ENCODE results near the gene CHRM1. TPM values are rescaled to one million over a fixed set of nuclear protein-coding genes. Genes with fewer than 3 reads are reported as not detected.

Gene CHRM1
- total RNA-seq, 2 experiments from 2014 or later: not detected

DNA sequence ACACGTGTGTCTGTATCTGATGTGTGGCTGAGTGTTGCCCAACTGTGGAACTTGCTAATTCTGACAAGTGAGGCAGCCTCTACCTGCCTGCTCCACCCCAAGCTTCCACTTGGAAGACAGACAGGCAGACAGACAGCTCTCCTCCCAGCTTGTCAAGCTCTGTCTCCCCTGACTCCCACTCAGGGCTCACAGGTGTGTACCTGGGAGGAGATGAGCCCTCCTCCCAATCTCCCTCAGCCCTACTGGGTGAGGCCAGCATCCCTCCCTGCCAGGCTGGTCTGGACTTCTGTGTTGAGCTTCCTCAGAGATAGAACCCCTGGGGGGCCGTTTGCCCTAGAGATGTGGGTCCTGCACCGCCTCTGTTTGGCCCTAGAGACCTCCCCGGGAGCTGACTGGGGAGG lies 1.0 kb upstream of the CHRM1 start:
- no peak overlapping the region for H3K4me3 Mint-ChIP-seq

DNA sequence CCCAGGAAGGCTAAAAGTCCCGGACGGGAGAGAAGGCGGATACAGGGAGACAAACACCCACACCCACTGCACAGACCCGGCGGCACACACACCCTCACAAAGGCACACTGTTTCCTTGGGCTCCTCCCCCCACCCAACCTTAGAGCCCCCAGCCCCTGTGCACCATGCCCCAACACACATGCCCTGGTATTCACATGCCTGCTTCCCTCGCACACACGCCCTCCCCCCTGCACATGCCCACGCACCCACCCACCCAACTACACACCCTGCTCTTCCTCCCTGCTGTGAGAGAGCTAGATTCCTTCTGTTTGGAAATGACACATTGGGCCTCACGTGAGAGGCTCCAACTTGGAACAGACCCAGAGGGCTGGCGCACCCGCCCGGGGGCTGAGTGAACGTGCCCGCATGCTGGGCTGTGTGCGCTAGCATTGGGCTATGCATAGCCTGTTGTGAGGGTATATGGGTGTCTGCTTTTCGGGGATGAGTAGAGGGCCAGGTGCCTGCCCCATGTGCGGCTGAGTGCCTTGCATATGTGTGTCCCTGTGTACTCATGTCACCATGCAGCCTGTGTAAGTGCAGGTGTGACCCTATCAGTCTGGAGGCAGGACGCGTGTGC lies 518 bp upstream of the CHRM1 start:
- Mint-ChIP-seq H3K36me3 (ENCODE audit: low read depth) (no peaks in the 10 kb centered on the region), H3K9me3 (no peaks in the 10 kb centered on the region), H3K27ac (no peak overlapping the region), H3K27me3 (peaks cover 58% of the 10 kb centered on the region), H3K4me3 (no peak overlapping the region), H3K4me1 (peaks cover 18% of the 10 kb centered on the region)
- no peak for DNase-seq
- ChIA-PET CTCF (interaction anchor here (1.7 kb wide), 1 partner anchor 16 kb away, joined by 5 read pairs; no protein-coding TSS in a partner anchor), POLR2A (no interaction called here)

More for the DNA sequence above, 1.0 kb upstream of the CHRM1 start:
- no peak for DNase-seq
- ChIA-PET POLR2A (no interaction called here), CTCF (interaction anchor here (1.7 kb wide), 1 partner anchor 17 kb away, joined by 5 read pairs; no protein-coding TSS in a partner anchor)
- Mint-ChIP-seq H3K27me3 (peaks cover 61% of the 10 kb centered on the region), H3K4me1 (peaks cover 18% of the 10 kb centered on the region), H3K27ac (no peak overlapping the region), H3K9me3 (no peaks in the 10 kb centered on the region), H3K36me3 (ENCODE audit: low read depth) (no peaks in the 10 kb centered on the region)

DNA sequence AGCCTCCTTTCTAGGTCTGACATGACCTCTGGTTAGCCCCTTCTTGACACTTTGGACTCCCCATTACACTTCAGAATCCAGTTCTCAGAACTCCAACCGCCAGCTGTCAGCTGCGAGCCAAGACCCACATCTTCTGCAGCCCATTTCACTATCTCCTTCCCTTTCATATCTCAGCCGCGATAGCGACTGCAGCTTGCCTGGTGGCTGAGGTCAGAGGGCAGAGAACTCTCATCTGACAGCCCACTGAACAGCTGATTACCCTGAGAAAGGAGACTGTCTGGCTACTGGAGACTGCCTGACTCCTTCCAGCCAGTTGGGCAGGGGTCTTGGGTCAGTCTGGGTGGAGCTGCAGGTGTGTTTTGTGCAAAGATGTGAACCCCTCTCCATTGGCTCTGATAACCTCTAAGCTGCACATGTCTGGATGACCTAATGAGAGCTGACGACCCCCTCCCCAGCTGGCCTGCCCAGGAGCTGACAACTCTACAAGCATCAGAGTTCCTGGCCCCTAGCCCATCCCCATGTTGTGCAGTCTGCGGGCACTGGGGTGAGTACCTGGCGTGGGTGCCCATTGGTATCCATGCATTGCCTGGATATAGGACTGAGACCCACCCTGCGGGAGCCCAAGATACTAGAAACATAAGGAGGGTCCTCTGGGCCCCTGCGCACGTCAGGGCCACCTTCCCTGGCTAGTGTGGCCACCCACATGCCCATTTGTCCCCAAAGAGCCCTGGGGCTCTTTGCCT lies 1.1 kb downstream of the CHRM1 start:
- CTCF ChIA-PET: interaction anchor here (0.8 to 1.5 kb wide), 3 partner anchors 13 to 55 kb away, joined by 3 to 5 read pairs (median 3); no protein-coding TSS in a partner anchor
- peaks cover 9% of the 10 kb centered on the region for H3K4me1 Mint-ChIP-seq
- H3K4me3 Mint-ChIP-seq: no peak overlapping the region
- no peaks in the 10 kb centered on the region for H3K9me3 Mint-ChIP-seq
- peaks cover 43% of the 10 kb centered on the region for H3K27me3 Mint-ChIP-seq
- DNase-seq: no peak
- POLR2A ChIA-PET: no interaction called here
- H3K36me3 Mint-ChIP-seq (ENCODE audit: low read depth): no peaks in the 10 kb centered on the region
- H3K27ac Mint-ChIP-seq: no peak overlapping the region

DNA sequence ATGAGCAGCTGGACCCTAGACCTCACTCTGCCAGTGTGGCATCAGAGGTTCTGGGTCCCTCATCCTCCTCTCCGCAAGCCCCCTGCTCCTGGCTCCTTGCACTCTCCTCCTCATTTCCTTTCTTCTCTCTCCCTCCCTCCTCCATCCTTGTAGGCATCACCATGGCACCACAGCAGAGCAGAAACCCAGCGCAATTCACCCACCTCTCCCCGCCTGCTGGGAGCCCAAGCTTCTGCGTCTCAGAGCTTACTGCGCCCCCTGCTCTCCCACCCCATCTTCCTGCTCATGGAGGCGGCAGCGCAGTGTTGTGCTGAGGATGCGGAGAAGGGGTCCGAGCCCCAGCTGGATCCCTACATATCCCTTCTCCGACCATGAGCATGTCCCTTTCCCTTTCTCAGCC lies 1.7 kb downstream of the CHRM1 start:
- DNase-seq: no peak
- CTCF ChIA-PET: interaction anchor here (1.3 to 1.5 kb wide), 2 partner anchors 12 to 14 kb away, joined by 5 to 6 read pairs; no protein-coding TSS in a partner anchor
- peaks cover 40% of the 10 kb centered on the region for H3K27me3 Mint-ChIP-seq

DNA sequence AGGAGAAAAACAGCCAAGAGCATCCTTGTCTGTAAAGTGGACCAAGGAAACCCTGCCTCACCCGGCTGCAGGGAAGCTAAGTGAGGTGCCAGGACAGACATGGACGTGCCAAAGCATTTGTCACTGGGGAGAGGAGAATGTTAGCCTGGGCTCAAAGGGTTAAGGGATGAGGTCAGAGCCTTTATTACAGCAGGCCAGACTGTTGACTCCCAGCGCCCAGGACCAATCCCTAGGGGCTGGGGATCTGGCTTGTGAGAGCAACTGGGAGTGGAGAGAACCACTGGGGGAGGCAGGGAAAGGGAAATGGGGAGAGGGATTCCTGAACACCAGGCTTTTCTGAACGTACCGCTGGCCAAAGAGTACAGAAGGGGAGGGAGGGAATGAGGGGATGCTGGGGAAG lies 2.6 kb downstream of the CHRM1 start:
- peaks cover 32% of the 10 kb centered on the region for H3K27me3 Mint-ChIP-seq
- H3K27ac Mint-ChIP-seq: no peak overlapping the region
- H3K4me1 Mint-ChIP-seq: peaks cover 4% of the 10 kb centered on the region
- H3K36me3 Mint-ChIP-seq (ENCODE audit: low read depth): no peaks in the 10 kb centered on the region
- DNase-seq: no peak
- ChIA-PET CTCF (interaction anchor here (1.3 kb wide), 1 partner anchor 13 kb away, joined by 6 read pairs; no protein-coding TSS in a partner anchor), POLR2A (no interaction called here)
- H3K9me3 Mint-ChIP-seq: no peaks in the 10 kb centered on the region
- H3K4me3 Mint-ChIP-seq: no peak overlapping the region

More for the DNA sequence above, 1.7 kb downstream of the CHRM1 start:
- POLR2A ChIA-PET: no interaction called here
- Mint-ChIP-seq H3K4me1 (peaks cover 9% of the 10 kb centered on the region), H3K4me3 (no peak overlapping the region), H3K36me3 (ENCODE audit: low read depth) (no peaks in the 10 kb centered on the region), H3K9me3 (no peaks in the 10 kb centered on the region), H3K27ac (no peak overlapping the region)

DNA sequence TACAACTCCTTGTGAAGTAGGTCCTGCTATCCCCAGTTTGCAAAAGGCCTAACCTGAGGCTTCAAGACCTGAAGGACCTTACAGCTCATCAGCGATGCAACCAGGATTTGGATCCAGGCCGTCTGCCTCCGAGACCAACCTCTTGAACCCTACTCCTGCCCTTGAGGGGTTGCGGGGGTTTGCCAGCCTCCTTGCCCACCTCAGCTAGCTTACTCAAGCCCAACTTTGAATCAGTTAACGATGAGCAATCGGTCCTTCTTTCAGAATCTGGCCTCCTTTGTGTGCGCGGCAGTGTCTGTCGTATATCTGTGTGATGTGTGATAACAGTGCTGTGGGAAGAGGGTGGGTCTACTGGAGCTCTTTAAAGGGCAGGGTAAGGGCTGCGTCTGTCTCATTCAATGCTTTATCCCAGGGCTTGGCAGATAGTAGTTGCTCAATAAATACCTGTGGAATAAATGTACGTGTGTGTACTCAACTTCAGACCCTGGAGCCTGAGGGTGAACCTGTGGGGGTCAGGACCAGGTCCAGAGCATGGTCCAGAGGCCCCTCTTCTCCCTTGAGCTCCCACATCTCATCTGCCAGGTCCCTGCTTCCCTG lies 3.2 kb downstream of the CHRM1 start:
- no peak for DNase-seq
- ChIA-PET POLR2A (no interaction called here), CTCF (interaction anchor here (0.6 to 1.5 kb wide), 4 partner anchors 11 to 425 kb away, joined by 3 to 6 read pairs (median 3); no protein-coding TSS in a partner anchor)
- Mint-ChIP-seq H3K27me3 (peaks cover 28% of the 10 kb centered on the region), H3K9me3 (no peaks in the 10 kb centered on the region), H3K4me3 (no peak overlapping the region), H3K4me1 (peaks cover 2% of the 10 kb centered on the region), H3K36me3 (ENCODE audit: low read depth) (no peaks in the 10 kb centered on the region), H3K27ac (no peak overlapping the region)

DNA sequence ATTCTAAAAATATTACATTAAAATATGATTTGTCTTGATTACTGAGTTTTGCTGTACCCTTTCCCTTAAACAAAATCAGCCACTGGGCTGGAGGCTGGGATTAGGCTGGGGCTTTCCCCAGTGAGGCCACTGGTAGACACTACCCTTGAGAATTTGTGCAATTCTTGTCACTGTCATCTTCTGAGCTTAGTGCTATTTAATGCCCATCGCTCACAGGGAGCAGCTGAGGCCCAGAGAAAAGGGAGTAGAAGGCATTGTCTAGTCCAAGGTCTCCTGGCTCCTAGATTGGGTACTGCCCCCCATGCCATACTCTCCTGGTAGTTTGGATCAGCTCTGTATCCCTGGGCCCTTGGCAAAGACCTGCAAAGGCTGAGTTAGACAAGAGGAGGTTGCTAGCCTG lies 6.7 kb downstream of the CHRM1 start:
- H3K4me1 Mint-ChIP-seq: peaks cover 4% of the 10 kb centered on the region
- H3K36me3 Mint-ChIP-seq (ENCODE audit: low read depth): no peaks in the 10 kb centered on the region
- CTCF ChIA-PET: interaction anchor here (0.7 to 1.7 kb wide), 4 partner anchors 8 to 1031 kb away, joined by 3 to 6 read pairs (median 4); no protein-coding TSS in a partner anchor

DNA sequence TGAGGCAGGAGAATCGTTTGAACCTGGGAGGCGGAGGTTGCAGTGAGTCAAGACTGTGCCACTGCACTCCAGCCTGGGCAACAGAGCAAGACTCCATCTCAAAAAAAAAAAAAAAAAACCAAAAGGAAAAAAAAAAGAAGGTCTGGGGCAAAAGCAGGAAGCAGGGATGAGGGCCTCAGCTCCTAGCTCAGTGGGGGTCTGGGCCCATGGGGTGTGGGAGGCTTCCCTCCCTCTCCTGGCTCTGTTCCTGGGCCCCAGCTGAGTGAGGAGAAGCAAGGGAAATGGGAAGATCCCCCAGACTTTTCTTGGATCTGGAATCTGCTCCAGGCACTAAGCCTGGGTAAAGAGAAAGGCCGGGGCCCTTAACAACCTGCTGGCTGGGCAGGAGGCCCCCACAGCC lies 8.9 kb downstream of the CHRM1 start:
- H3K4me3 Mint-ChIP-seq: no peak overlapping the region
- H3K9me3 Mint-ChIP-seq: no peaks in the 10 kb centered on the region
- ChIA-PET CTCF (interaction anchor here (0.7 kb wide), 1 partner anchor 1243 kb away, joined by 3 read pairs; no protein-coding TSS in a partner anchor), POLR2A (no interaction called here)
- no peaks in the 10 kb centered on the region for H3K36me3 Mint-ChIP-seq (ENCODE audit: low read depth)
- H3K4me1 Mint-ChIP-seq: peaks cover 4% of the 10 kb centered on the region
- no peak for DNase-seq
- peaks cover 10% of the 10 kb centered on the region for H3K27me3 Mint-ChIP-seq
- no peak overlapping the region for H3K27ac Mint-ChIP-seq

More for the DNA sequence above, 6.7 kb downstream of the CHRM1 start:
- DNase-seq: no peak
- Mint-ChIP-seq H3K4me3 (no peak overlapping the region), H3K27me3 (peaks cover 4% of the 10 kb centered on the region), H3K9me3 (no peaks in the 10 kb centered on the region), H3K27ac (no peak overlapping the region)
- POLR2A ChIA-PET: no interaction called here

DNA sequence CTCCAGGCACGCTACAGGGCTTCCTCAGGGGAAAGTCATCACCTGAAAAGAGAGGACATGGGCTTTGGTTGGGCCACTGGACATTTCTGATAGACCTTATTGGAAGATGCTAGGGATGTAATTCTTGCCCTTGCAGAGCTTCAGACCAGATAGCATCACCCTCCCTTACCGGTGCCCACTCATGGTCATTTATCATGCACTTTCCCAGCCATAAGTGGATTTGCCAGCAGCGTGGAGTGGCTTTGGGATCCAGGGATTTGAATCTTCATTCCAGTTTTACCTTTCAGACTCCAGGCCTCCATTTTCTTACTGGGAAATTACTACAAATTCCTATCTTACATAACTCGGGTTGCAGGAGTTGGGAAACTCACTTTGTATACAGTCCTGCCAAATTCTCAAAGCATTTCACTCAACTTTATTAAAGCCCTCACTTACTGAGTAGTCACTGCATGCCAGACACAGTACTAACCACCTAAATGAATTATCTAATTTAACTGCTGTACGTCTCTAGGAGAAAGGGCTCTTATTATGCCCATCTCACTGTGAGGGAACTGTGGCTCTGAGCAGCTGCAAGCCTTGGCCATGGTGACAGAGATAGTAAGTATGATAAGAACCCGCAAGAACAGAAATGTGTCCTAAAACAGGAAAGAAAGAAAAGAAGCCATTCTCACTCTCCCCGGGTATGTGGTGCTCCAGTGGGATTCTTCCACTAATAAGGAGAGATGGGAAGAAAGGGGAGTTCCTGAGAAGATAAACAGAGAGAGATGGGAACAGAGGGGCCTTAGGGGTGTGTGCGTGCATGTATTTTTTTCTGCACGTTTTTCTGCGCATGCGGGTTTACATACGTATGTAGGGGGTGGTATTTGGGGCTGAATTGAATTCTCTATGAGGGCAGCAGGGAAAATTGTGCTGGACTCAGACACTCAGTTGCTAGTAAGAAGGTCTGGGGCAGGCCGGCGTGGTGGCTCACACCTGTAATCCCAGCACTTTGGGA lies 9.7 kb downstream of the CHRM1 start:
- ChIA-PET POLR2A (no interaction called here), CTCF (interaction anchor here (0.7 to 1.7 kb wide), 2 partner anchors 112 to 1242 kb away, joined by 3 to 5 read pairs; no protein-coding TSS in a partner anchor)
- H3K27ac Mint-ChIP-seq: no peak overlapping the region
- H3K4me1 Mint-ChIP-seq: peaks cover 4% of the 10 kb centered on the region
- H3K36me3 Mint-ChIP-seq (ENCODE audit: low read depth): no peaks in the 10 kb centered on the region
- H3K4me3 Mint-ChIP-seq: no peak overlapping the region
- DNase-seq: no peak
- H3K9me3 Mint-ChIP-seq: no peaks in the 10 kb centered on the region
- peaks cover 11% of the 10 kb centered on the region for H3K27me3 Mint-ChIP-seq

DNA sequence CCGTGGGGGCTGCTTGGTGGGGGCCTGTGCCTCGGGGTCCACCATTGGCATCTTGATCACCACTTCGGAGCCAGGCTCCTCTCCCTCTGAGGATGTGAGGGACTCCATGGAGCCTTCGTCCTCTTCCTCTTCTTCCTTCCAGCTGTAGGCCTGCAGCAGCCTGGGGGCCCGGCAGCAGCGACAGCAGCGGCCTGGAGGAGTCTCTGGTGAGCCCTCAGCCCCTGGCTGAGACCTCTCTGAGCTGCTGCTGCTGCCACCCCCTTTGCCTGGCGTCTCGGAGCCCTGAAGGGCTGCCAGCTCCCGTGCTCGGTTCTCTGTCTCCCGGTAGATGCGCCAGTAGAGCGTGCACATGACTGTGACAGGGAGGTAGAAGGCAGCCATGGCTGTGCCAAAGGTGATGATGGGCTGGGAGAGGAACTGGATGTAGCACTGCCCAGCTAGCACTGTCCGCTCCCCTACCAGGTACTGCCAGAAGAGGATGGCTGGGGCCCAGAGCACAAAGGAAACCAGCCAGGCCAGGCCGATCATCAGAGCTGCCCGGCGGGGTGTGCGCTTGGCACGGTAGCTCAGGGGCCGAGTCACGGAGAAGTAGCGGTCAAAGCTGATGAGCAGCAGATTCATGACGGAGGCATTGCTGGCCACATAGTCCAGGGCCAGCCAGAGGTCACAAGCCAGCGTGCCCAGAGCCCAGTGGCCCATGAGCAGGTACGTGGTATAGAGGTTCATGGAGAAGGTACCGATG lies 10.9 kb downstream of the CHRM1 start:
- DNase-seq: no peak
- CTCF ChIA-PET: interaction anchor here (1.0 to 1.7 kb wide), 2 partner anchors 19 to 113 kb away, joined by 3 to 5 read pairs; no protein-coding TSS in a partner anchor
- no peak overlapping the region for H3K4me3 Mint-ChIP-seq
- peaks cover 8% of the 10 kb centered on the region for H3K4me1 Mint-ChIP-seq
- H3K36me3 Mint-ChIP-seq (ENCODE audit: low read depth): no peaks in the 10 kb centered on the region
- H3K27me3 Mint-ChIP-seq: peaks cover 12% of the 10 kb centered on the region
- H3K9me3 Mint-ChIP-seq: no peaks in the 10 kb centered on the region
- POLR2A ChIA-PET: no interaction called here
- H3K27ac Mint-ChIP-seq: no peak overlapping the region

DNA sequence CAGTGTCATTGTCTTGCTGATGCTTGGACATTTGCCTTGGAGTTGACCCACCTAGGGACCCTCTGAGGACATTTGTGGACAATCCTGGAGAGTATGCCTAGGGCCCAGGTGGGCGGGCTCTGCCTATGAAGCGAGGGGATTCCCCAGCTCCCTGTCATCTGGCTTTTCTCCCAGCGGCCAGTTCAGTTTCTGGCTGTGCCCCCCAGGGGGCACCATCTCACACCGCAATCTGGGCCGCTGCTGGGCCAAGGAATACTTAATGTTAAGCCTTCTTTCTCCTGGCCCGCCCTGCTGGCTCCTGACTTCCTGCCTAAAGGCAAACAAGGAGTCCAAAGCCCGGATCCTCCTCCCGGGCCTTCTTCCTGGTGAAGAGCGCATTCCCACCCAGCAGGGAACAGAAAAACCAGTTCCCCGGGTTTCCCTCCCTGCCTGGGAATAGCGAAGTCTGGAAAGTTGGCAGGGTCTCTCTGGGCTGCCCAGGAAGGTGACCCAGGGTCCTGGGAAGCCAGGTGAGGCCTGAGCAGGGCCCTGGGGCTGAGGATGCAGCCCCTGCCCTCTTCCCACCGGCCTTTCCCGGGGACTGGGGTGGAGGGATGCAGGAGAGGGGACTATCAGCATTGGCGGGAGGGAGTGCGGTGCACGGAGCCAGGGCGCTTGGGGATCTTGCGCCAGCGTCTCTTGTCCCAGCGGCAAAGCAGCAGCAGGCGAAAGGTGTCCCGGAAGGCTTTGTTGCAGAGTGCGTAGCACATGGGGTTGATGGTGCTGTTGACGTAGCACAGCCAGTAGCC lies 11.9 kb downstream of the CHRM1 start:
- POLR2A ChIA-PET: no interaction called here
- no peaks in the 10 kb centered on the region for H3K9me3 Mint-ChIP-seq
- peaks cover 15% of the 10 kb centered on the region for H3K27me3 Mint-ChIP-seq
- no peak overlapping the region for H3K27ac Mint-ChIP-seq
- no peaks in the 10 kb centered on the region for H3K36me3 Mint-ChIP-seq (ENCODE audit: low read depth)
- H3K4me1 Mint-ChIP-seq: peaks cover 13% of the 10 kb centered on the region
- DNase-seq: no peak
- no peak overlapping the region for H3K4me3 Mint-ChIP-seq
- CTCF ChIA-PET: interaction anchor here (1.0 to 1.7 kb wide), 2 partner anchors 20 to 114 kb away, joined by 3 to 5 read pairs; no protein-coding TSS in a partner anchor
